MM.1S (cell line): ENCODE results near the gene SNAI3.

ENCODE experiments used
- CTCF ChIP-seq: fragments of 300-600 bp; sonication (generic); IDR thresholded peaks from 2 replicates; pipeline ENCODE4 v1.5.1; 2016; ENCODE audit warnings: antibody characterized with exemption, low read length, mixed read lengths
- EZH2 ChIP-seq: fragments of 300-600 bp; sonication (generic); optimal IDR thresholded peaks from 2 replicates; pipeline ENCODE3; 2017; ENCODE audit warnings: low read depth, mild to moderate bottlenecking, antibody characterized with exemption, low read length, mixed read lengths

GRCh38 chr16:88698646-88699045, 12.3 kb upstream of the SNAI3 start:
- TF ChIP-seq CTCF (no peak), EZH2 (no peak)
